ENCODE data around the gene LDOC1. TPM values are rescaled to one million over a fixed set of nuclear protein-coding genes. Genes with fewer than 3 reads are reported as not detected.

LDOC1 gene
- 80.5 to 98.8 TPM (median 90.3 TPM) in 5 replicates for total RNA-seq (2022; extraction: Qiagen RNA extraction)

GRCh38 chrX:141176586-141177451 is at the start of gene LDOC1:
TSS of gene LDOC1 (minus strand) at chrX:141177129. CDS start at chrX:141177021, 108 bp downstream.

Other genes with a start within 250 kb of the LDOC1 start
- gene SPANXB1, start 174.5 kb downstream of the LDOC1 start, total RNA-seq (2022; extraction: Qiagen RNA extraction): 1.3 to 3.9 TPM (median 2.5 TPM) in 5 replicates
- 1.3 TPM in 1 of 5 replicates, not detected in the others for gene SPANXC, start 65.4 kb upstream of the LDOC1 start, total RNA-seq (2022; extraction: Qiagen RNA extraction)

Measured in A549 treated with Mapracorat at 1 μM for 4 hours (cell line).